Trophoblast cell (in vitro differentiated cells and primary cell): Measurements from ENCODE around the gene ERBB3.

Experiments used
- DNase-seq, 2 donors: peaks; one replicate each; pipeline ENCODE4 v3.0.0-alpha.2; 2016
- H2AFZ ChIP-seq: 2 replicates; pipeline ENCODE4 v1.6.1; 2013; ENCODE audit warnings: low read length, moderate library complexity, mild to moderate bottlenecking; ENCODE audit not compliant: insufficient read depth, poor library complexity
- H2AK5ac ChIP-seq: 2 replicates; pipeline ENCODE4 v1.6.1; 2013; ENCODE audit warnings: mild to moderate bottlenecking, low read length
- H2BK120ac ChIP-seq: 2 replicates; pipeline ENCODE4 v1.6.1; 2013; ENCODE audit warnings: low read length, mild to moderate bottlenecking, moderate library complexity; ENCODE audit not compliant: insufficient read depth, poor library complexity
- H2BK12ac ChIP-seq: 2 replicates; pipeline ENCODE4 v1.6.1; 2013; ENCODE audit warnings: mild to moderate bottlenecking, low read length, moderate library complexity
- H2BK5ac ChIP-seq: 2 replicates; pipeline ENCODE4 v1.6.1; 2013; ENCODE audit warnings: low read length, low read depth, moderate library complexity, mild to moderate bottlenecking; ENCODE audit not compliant: poor library complexity
- H3K14ac ChIP-seq: 2 replicates; pipeline ENCODE4 v1.6.1; 2013; ENCODE audit warnings: mild to moderate bottlenecking, low read length
- H3K18ac ChIP-seq: 2 replicates; pipeline ENCODE4 v1.6.1; 2013; ENCODE audit warnings: mild to moderate bottlenecking, low read length
- H3K23ac ChIP-seq: 2 replicates; pipeline ENCODE4 v1.6.1; 2013; ENCODE audit warnings: low read length
- H3K27ac ChIP-seq: 2 replicates; pipeline ENCODE4 v1.5.1; 2013; ENCODE audit warnings: low read depth, mild to moderate bottlenecking, inconsistent platforms, low read length, moderate library complexity
- H3K27me3 ChIP-seq: 2 replicates; pipeline ENCODE4 v1.6.1; 2013; ENCODE audit warnings: inconsistent platforms, mild to moderate bottlenecking, low read length, moderate library complexity; ENCODE audit not compliant: insufficient read depth
- H3K36me3 ChIP-seq, 2 experiments: 1 replicate in 1 of 2; 2 replicates in 1 of 2; pipeline ENCODE4 v1.6.1; 2013; ENCODE audit warnings: low read length in 2 of 2, mild to moderate bottlenecking in 2 of 2, moderate library complexity in 1 of 2; ENCODE audit not compliant: insufficient read depth in 2 of 2, control insufficient read depth in 1 of 2
- H3K4ac ChIP-seq: 2 replicates; pipeline ENCODE4 v1.6.1; 2013; ENCODE audit warnings: low read depth, mild to moderate bottlenecking, low read length, moderate library complexity
- H3K4me1 ChIP-seq, 2 experiments: 1 replicate in 1 of 2; 2 replicates in 1 of 2; pipeline ENCODE4 v1.6.1; 2013; ENCODE audit warnings: low read length in 2 of 2, mild to moderate bottlenecking in 2 of 2, moderate library complexity in 1 of 2; ENCODE audit not compliant: insufficient read depth in 2 of 2, control insufficient read depth in 1 of 2
- H3K4me2 ChIP-seq: 2 replicates; pipeline ENCODE4 v1.6.1; 2013; ENCODE audit warnings: inconsistent platforms, mild to moderate bottlenecking, low read length, moderate library complexity
- H3K4me3 ChIP-seq: 2 replicates; pipeline ENCODE4 v1.5.1; 2013; ENCODE audit warnings: mild to moderate bottlenecking, low read depth, low read length, inconsistent platforms
- H3K79me1 ChIP-seq: one replicate; pipeline ENCODE4 v1.6.1; 2013; ENCODE audit warnings: low read length
- H3K79me2 ChIP-seq: 2 replicates; pipeline ENCODE4 v1.6.1; 2013; ENCODE audit warnings: low read length, mild to moderate bottlenecking; ENCODE audit not compliant: control insufficient read depth, insufficient read depth, poor library complexity
- H3K9ac ChIP-seq: 2 replicates; pipeline ENCODE4 v1.6.1; 2013; ENCODE audit warnings: mild to moderate bottlenecking, low read length
- H3K9me3 ChIP-seq: 2 replicates; pipeline ENCODE4 v1.6.1; 2013; ENCODE audit warnings: low read depth, mild to moderate bottlenecking, control low read depth, inconsistent platforms, low read length; ENCODE audit not compliant: insufficient read depth
- H4K12ac ChIP-seq: 2 replicates; pipeline ENCODE4 v1.6.1; 2013; ENCODE audit warnings: low read depth, mild to moderate bottlenecking, low read length, moderate library complexity
- H4K8ac ChIP-seq: 2 replicates; pipeline ENCODE4 v1.6.1; 2013; ENCODE audit warnings: low read depth, mild to moderate bottlenecking, low read length, moderate library complexity
- H4K91ac ChIP-seq: one replicate; pipeline ENCODE4 v1.6.1; 2013; ENCODE audit warnings: low read depth, mild to moderate bottlenecking, low read length, moderate library complexity
- WGBS: extraction: QIAGEN DNeasy Blood & Tissue Kit; methylation state at CpG from one replicate; pipeline ENCODE4 v1.1.7; 2013; ENCODE audit warnings: missing lambda C conversion rate; ENCODE audit not compliant: insufficient read length, insufficient coverage; ENCODE audit errors: extremely low coverage; 5-methylcytosine and 5-hydroxymethylcytosine counted together

ERBB3 gene

GRCh38 chr12:56084958-56085543, 5.1 kb downstream of the ERBB3 start:
- Histone ChIP-seq H3K4me2 (no peak overlapping the region), H2BK120ac (no peak overlapping the region), H2AFZ (no peak overlapping the region), H3K4me1 (peaks cover 20% of the 10 kb centered on the region in 2 experiments), H3K4me3 (no peak overlapping the region), H3K23ac (no peak overlapping the region), H2AK5ac (no peak overlapping the region), H3K4ac (no peak overlapping the region), H2BK5ac (no peak overlapping the region), H3K36me3 (peaks cover 29 to 32% of the 10 kb centered on the region in 2 experiments), H3K18ac (no peak overlapping the region), H4K91ac (no peak overlapping the region), H4K12ac (no peak overlapping the region), H3K27me3 (no peaks in the 10 kb centered on the region), H3K9ac (no peak overlapping the region), H3K79me1 (peaks cover 9% of the 10 kb centered on the region), H4K8ac (no peak overlapping the region), H3K79me2 (peaks cover 15% of the 10 kb centered on the region), H3K9me3 (no peaks in the 10 kb centered on the region), H2BK12ac (no peak overlapping the region), H3K14ac (no peak overlapping the region), H3K27ac (no peak overlapping the region)
- DNase-seq = peak in 1 of 2 donors; percentile 46
- no CpG with 5 or more reads among the region's 15 CpGs for WGBS

- peaks cover 29 to 34% of the 10 kb centered on the region in 2 experiments for H3K36me3 ChIP-seq
- H3K4me3 ChIP-seq = no peak overlapping the region
- H3K79me1 ChIP-seq = peaks cover 3% of the 10 kb centered on the region
- no peak overlapping the region for H3K9ac ChIP-seq
- H3K23ac ChIP-seq = no peak overlapping the region
- H4K8ac ChIP-seq = peak overlapping the region; percentile 36
- H3K79me2 ChIP-seq = peaks cover 6% of the 10 kb centered on the region
- peaks cover 16 to 17% of the 10 kb centered on the region in 2 experiments for H3K4me1 ChIP-seq
- no peak overlapping the region for H2BK5ac ChIP-seq
- H2AK5ac ChIP-seq = no peak overlapping the region
- peak overlapping the region; percentile 25 for H2BK120ac ChIP-seq
- H3K9me3 ChIP-seq = no peaks in the 10 kb centered on the region
- H4K12ac ChIP-seq = no peak overlapping the region
- WGBS = no CpG with 5 or more reads among the region's 3 CpGs
- no peak overlapping the region for H3K4me2 ChIP-seq
- no peak overlapping the region for H3K14ac ChIP-seq
- no peak overlapping the region for H3K4ac ChIP-seq
- peak; percentile 93 to 98 for DNase-seq
- peak overlapping the region; percentile 32 for H4K91ac ChIP-seq
- no peak overlapping the region for H2AFZ ChIP-seq
- no peak overlapping the region for H2BK12ac ChIP-seq
- H3K27me3 ChIP-seq = no peaks in the 10 kb centered on the region
- H3K27ac ChIP-seq = peak overlapping the region; percentile 31
- no peak overlapping the region for H3K18ac ChIP-seq
These were observed 6.1 kb downstream of the ERBB3 start for GRCh38 chr12:56086096-56086495.

GRCh38 chr12:56086608-56087007, 6.6 kb downstream of the ERBB3 start:
- H2AFZ ChIP-seq = no peak overlapping the region
- H2AK5ac ChIP-seq = no peak overlapping the region
- H3K79me2 ChIP-seq = peaks cover 3% of the 10 kb centered on the region
- peak overlapping the region; percentile 25 for H2BK120ac ChIP-seq
- DNase-seq = no peak
- H3K79me1 ChIP-seq = peaks cover 3% of the 10 kb centered on the region
- no peak overlapping the region for H4K12ac ChIP-seq
- peaks cover 29 to 34% of the 10 kb centered on the region in 2 experiments for H3K36me3 ChIP-seq
- H4K91ac ChIP-seq = peak overlapping the region; percentile 32
- no CpG with 5 or more reads among the region's 6 CpGs for WGBS
- peak overlapping the region; percentile 46 for H3K14ac ChIP-seq
- no peak overlapping the region for H3K18ac ChIP-seq
- H3K4me2 ChIP-seq = no peak overlapping the region
- no peak overlapping the region for H2BK5ac ChIP-seq
- no peak overlapping the region for H3K23ac ChIP-seq
- H3K4ac ChIP-seq = no peak overlapping the region
- no peaks in the 10 kb centered on the region for H3K9me3 ChIP-seq
- H4K8ac ChIP-seq = peak overlapping the region; percentile 36
- peak overlapping the region; percentile 3 for H2BK12ac ChIP-seq
- H3K27me3 ChIP-seq = no peaks in the 10 kb centered on the region
- peaks cover 11 to 13% of the 10 kb centered on the region in 2 experiments for H3K4me1 ChIP-seq
- no peak overlapping the region for H3K9ac ChIP-seq
- no peak overlapping the region for H3K4me3 ChIP-seq
- peak overlapping the region; percentile 31 for H3K27ac ChIP-seq

GRCh38 chr12:56087220-56087619, 7.3 kb downstream of the ERBB3 start:
- H3K27ac ChIP-seq = no peak overlapping the region
- WGBS = no CpG with 5 or more reads among the region's 6 CpGs
- no peak overlapping the region for H3K4me3 ChIP-seq
- no peak overlapping the region for H4K12ac ChIP-seq
- no peak overlapping the region for H3K14ac ChIP-seq
- H2AFZ ChIP-seq = no peak overlapping the region
- no peak overlapping the region for H4K8ac ChIP-seq
- H3K27me3 ChIP-seq = no peaks in the 10 kb centered on the region
- H2BK5ac ChIP-seq = no peak overlapping the region
- no peak overlapping the region for H3K4ac ChIP-seq
- no peak overlapping the region for H3K18ac ChIP-seq
- H3K36me3 ChIP-seq = peaks cover 29 to 34% of the 10 kb centered on the region in 2 experiments
- H3K23ac ChIP-seq = no peak overlapping the region
- peaks cover 7 to 8% of the 10 kb centered on the region in 2 experiments for H3K4me1 ChIP-seq
- H3K9me3 ChIP-seq = no peaks in the 10 kb centered on the region
- no peak for DNase-seq
- H2BK12ac ChIP-seq = no peak overlapping the region
- H3K9ac ChIP-seq = no peak overlapping the region
- H3K4me2 ChIP-seq = no peak overlapping the region
- peaks cover 3% of the 10 kb centered on the region for H3K79me1 ChIP-seq
- no peak overlapping the region for H2BK120ac ChIP-seq
- peaks cover 3% of the 10 kb centered on the region for H3K79me2 ChIP-seq
- H2AK5ac ChIP-seq = no peak overlapping the region
- peak overlapping the region; percentile 4 for H4K91ac ChIP-seq
